Stimulated activated CD4-positive, alpha-beta T cell treated with anti-CD3 and anti-CD28 coated beads, Interleukin-15, amount 100 ng/mL, for 24 hours (primary cell): Measurements from ENCODE around the gene COMP.

Source experiments
- DNase-seq: peaks from one replicate; pipeline ENCODE4 v3.0.0-alpha.2; 2020

COMP gene

GRCh38 chr19:18803550-18804138 lies 12.5 kb upstream of the COMP start:
- no peak for DNase-seq

- DNase-seq = no peak
These were observed 11.2 kb upstream of the COMP start for GRCh38 chr19:18802354-18802753.

- DNase-seq = no peak
These were observed 9.5 kb upstream of the COMP start for GRCh38 chr19:18800636-18801035.

- no peak for DNase-seq
These were observed 9.0 kb upstream of the COMP start for GRCh38 chr19:18800079-18800478.

GRCh38 chr19:18799389-18799970 lies 8.4 kb upstream of the COMP start:
- no peak for DNase-seq

GRCh38 chr19:18798384-18799352 lies 7.6 kb upstream of the COMP start:
- DNase-seq = no peak

GRCh38 chr19:18796239-18796638 lies 5.1 kb upstream of the COMP start:
- DNase-seq = no peak

- no peak for DNase-seq
These were observed 4.4 kb upstream of the COMP start for GRCh38 chr19:18795540-18795939.

GRCh38 chr19:18794692-18795091 lies 3.6 kb upstream of the COMP start:
- DNase-seq = no peak

- DNase-seq = no peak
These were observed 2.9 kb upstream of the COMP start for GRCh38 chr19:18794029-18794313.

- no peak for DNase-seq
These were observed 2.3 kb upstream of the COMP start for GRCh38 chr19:18793144-18794028.

GRCh38 chr19:18792661-18793060 lies 1.6 kb upstream of the COMP start:
- no peak for DNase-seq

GRCh38 chr19:18791315-18791678 lies 192 bp upstream of the COMP start:
- no peak for DNase-seq

GRCh38 chr19:18789883-18790565 lies 1.1 kb downstream of the COMP start:
- DNase-seq = peak; percentile 59

- no peak for DNase-seq
These were observed 1.7 kb downstream of the COMP start for GRCh38 chr19:18789422-18789869.

GRCh38 chr19:18788529-18789421 lies 2.3 kb downstream of the COMP start:
- no peak for DNase-seq

- DNase-seq = peak; percentile 87
These were observed 5.7 kb downstream of the COMP start for GRCh38 chr19:18785179-18786124.

GRCh38 chr19:18784786-18785120 lies 6.4 kb downstream of the COMP start:
- DNase-seq = no peak

GRCh38 chr19:18783958-18784785 lies 6.9 kb downstream of the COMP start:
- no peak for DNase-seq
